ENCODE data around the gene WFDC1. TPM values are rescaled to one million over a fixed set of nuclear protein-coding genes. Genes with fewer than 3 reads are reported as not detected.

The WFDC1 gene
- total and polyA plus RNA-seq, 4 donors, result 1.0 to 5.2 (median 2.9) TPM

DNA sequence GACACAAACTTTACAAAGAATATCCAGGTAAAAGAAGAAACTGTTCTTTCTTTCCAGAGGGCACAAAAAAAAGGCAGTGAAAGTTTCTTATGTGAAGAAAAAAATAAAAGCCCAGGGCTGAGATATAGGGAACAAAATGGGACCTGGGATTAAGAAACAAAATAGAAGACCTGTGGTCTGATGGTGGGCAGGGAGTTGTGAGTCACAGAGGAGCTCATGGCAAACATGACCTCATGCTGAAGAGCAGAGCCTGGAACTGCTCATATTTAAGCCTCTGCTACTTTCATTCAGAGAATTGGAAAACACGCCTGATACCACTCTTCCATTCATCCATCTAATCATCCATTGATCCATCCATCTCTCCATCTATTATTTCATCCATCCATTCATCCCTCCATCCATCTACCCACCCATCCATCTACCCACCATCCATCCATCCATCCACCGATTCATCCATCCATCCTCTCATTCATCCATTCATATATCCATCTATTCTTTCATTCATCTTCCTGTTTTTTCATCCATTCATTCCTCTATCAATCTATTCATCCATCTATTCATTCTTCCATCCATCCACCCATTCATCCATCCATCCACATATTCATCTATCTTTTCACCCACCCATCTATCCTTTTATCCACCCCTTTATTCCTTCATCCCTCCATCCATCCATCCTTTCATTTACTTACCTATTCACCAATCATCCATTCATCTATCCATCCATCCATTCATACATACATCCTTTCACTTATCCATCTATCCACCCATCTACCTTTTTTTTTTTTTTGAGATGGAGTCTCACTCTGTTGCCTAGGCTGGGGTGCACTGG lies 30.0 kb downstream of the WFDC1 start:
- no peaks in the 10 kb centered on the region for H3K36me3 ChIP-seq (ENCODE audit: control insufficient read depth in 4 of 4, insufficient read depth in 3 of 4, low read depth in 1 of 4, low read length in 3 of 4)

More for the DNA sequence above, 30.0 kb downstream of the WFDC1 start:
- DNase-seq (ENCODE audit: low spot score), result no peak
- H3K27me3 ChIP-seq (ENCODE audit: control insufficient read depth in 4 of 4, insufficient read depth in 4 of 4, low read length in 3 of 4), result no peaks in the 10 kb centered on the region
- TF ChIP-seq ZBTB33 (IDR thresholded peaks at IDR 0.05) (no peak), ATF3 (IDR thresholded peaks at IDR 0.05) (no peak), HNF4G (IDR thresholded peaks at IDR 0.05) (no peak), YY1 (IDR thresholded peaks at IDR 0.05) (no peak), NR2F2 (IDR thresholded peaks at IDR 0.05) (no peak), REST (IDR thresholded peaks at IDR 0.05) (no peak), GABPA (IDR thresholded peaks at IDR 0.05 in 1 of 2, conservative IDR thresholded peaks at IDR 0.05 in 1 of 2) (no peak), RAD21 (IDR thresholded peaks at IDR 0.05) (no peak), SP1 (IDR thresholded peaks at IDR 0.05) (no peak), EGR1 (IDR thresholded peaks at IDR 0.05; ENCODE audit: low read depth in 2 of 2) (no peak), RXRA (IDR thresholded peaks at IDR 0.05) (no peak), MAX (IDR thresholded peaks at IDR 0.05) (no peak)
- TF ChIP-seq, protein P1, sequence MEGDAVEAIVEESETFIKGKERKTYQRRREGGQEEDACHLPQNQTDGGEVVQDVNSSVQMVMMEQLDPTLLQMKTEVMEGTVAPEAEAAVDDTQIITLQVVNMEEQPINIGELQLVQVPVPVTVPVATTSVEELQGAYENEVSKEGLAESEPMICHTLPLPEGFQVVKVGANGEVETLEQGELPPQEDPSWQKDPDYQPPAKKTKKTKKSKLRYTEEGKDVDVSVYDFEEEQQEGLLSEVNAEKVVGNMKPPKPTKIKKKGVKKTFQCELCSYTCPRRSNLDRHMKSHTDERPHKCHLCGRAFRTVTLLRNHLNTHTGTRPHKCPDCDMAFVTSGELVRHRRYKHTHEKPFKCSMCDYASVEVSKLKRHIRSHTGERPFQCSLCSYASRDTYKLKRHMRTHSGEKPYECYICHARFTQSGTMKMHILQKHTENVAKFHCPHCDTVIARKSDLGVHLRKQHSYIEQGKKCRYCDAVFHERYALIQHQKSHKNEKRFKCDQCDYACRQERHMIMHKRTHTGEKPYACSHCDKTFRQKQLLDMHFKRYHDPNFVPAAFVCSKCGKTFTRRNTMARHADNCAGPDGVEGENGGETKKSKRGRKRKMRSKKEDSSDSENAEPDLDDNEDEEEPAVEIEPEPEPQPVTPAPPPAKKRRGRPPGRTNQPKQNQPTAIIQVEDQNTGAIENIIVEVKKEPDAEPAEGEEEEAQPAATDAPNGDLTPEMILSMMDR (IDR thresholded peaks at IDR 0.05; ENCODE audit: low read depth, low read length, missing input control), result no peak
- peaks cover 0 to 10% (median 6%) of the 10 kb centered on the region in 4 donors for H3K9me3 ChIP-seq (ENCODE audit: control insufficient read depth in 4 of 4, low read length in 3 of 4)
- no peaks in the 10 kb centered on the region for H3K4me1 ChIP-seq (ENCODE audit: control insufficient read depth in 4 of 4, insufficient read depth in 4 of 4, low read length in 3 of 4)
- H3K27ac ChIP-seq (ENCODE audit: low read depth in 1 of 2, low read length in 2 of 2), result no peak overlapping the region
- no peak overlapping the region for H3K4me3 ChIP-seq (ENCODE audit: low read depth in 1 of 3, low read length in 3 of 3)
- 39% methylated on average over 2 of the region's 2 CpGs for WGBS
- no peak overlapping the region for H3K9ac ChIP-seq (ENCODE audit: low read depth in 1 of 2, low read length in 2 of 2)

Data from liver (tissue), 9 donors.